Kidney epithelial cell (primary cell): ENCODE data around the gene IQGAP3. TPM values are rescaled to one million over a fixed set of nuclear protein-coding genes. Genes with fewer than 3 reads are reported as not detected.

ENCODE experiments used
- DNase-seq: peaks from one replicate; pipeline ENCODE4 v3.0.0-alpha.2; 2010; ENCODE audit warnings: low read depth
- H3K27me3 ChIP-seq: 2 replicates; pipeline ENCODE4 v1.6.0; 2011; ENCODE audit warnings: low read length; ENCODE audit not compliant: control insufficient read depth, insufficient read depth
- H3K36me3 ChIP-seq: 2 replicates; pipeline ENCODE4 v1.5.1; 2011; ENCODE audit warnings: low read length; ENCODE audit not compliant: control insufficient read depth, insufficient read depth
- H3K4me3 ChIP-seq: 2 replicates; pipeline ENCODE4 v1.5.1; 2011; ENCODE audit warnings: low read depth, mild to moderate bottlenecking, control low read depth, low read length
- CTCF ChIP-seq: IDR thresholded peaks from 2 replicates; pipeline ENCODE4 v1.5.1; 2011; ENCODE audit warnings: mild to moderate bottlenecking, moderate library complexity, low read length, control low read depth, inconsistent platforms; ENCODE audit not compliant: insufficient read depth, poor library complexity, severe bottlenecking
- total RNA-seq: library from RNA; depleted of rRNA; stranded (reverse); fragments of >200 nt; gene quantifications from 2 replicates; pipeline ENCODE4 v1.2.3, GENCODE V29; 2015

IQGAP3 gene
- total RNA-seq, 1 donor from 2014 or later: 8.0 TPM

- H3K4me3 ChIP-seq: no peak within 1 kb of the TSS
- H3K36me3 ChIP-seq: no peaks in the 10 kb centered on the region
- no peak for TF ChIP-seq CTCF
- DNase-seq: no peak
- no peaks in the 10 kb centered on the region for H3K27me3 ChIP-seq
Measured at GRCh38 chr1:156579472-156579871, 7.1 kb upstream of the IQGAP3 start, which contains the start of gene TTC24. Gene TTC24, plus strand, starts transcription at chr1:156579723. Its CDS starts 1,642 bp downstream, at chr1:156581365.

GRCh38 chr1:156578055-156578454 is 5.7 kb upstream of the IQGAP3 start:
- H3K4me3 ChIP-seq: no peak overlapping the region
- peaks cover 2% of the 10 kb centered on the region for H3K27me3 ChIP-seq
- no peaks in the 10 kb centered on the region for H3K36me3 ChIP-seq
- TF ChIP-seq CTCF: no peak
- no peak for DNase-seq

DNA sequence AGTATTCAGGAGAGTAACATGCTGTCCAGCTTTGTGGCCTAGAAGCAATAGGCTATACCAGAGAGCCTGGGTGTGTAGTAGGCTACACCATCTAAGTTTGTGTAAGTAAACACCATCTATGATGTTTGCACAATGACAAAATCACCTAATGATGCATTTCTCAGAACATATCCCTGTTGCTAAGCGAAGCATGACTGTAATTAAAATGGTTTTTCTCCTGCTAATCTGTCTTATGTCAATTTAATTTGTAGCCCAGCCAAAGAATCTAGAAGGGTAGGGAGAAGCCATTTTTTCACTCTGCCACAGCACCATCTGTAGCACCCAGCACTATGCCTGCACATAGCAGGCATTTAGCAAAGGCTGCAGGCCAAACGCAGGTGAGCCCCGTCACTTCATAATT is 5.2 kb upstream of the IQGAP3 start:
- Histone ChIP-seq H3K27me3 (peaks cover 2% of the 10 kb centered on the region), H3K36me3 (no peaks in the 10 kb centered on the region), H3K4me3 (no peak overlapping the region)
- no peak for DNase-seq
- no peak for TF ChIP-seq CTCF

- no peak for DNase-seq
- H3K36me3 ChIP-seq: no peaks in the 10 kb centered on the region
- H3K4me3 ChIP-seq: no peak overlapping the region
- H3K27me3 ChIP-seq: peaks cover 2% of the 10 kb centered on the region
- TF ChIP-seq CTCF: no peak
Measured at GRCh38 chr1:156574039-156574633, 1.8 kb upstream of the IQGAP3 start.

DNA sequence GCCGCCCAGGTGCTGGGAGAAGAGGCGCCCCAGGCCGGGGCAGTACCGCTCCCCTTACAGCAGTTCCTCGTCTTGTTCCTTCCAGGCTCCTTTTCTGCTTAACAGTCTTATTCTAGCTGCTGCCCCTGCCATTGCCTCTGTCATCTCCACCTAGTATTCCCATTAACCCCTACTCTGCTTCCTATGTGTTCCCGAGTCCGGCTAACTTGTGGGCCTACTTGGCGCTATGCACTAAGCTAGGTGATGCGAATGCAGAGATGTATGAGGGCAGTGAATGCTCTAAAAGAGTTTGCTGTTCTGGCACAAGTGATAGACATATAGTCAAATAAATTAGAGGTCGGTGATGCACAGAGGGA is 276 bp upstream of the IQGAP3 start:
- Histone ChIP-seq H3K4me3 (no peak overlapping the region), H3K36me3 (no peaks in the 10 kb centered on the region), H3K27me3 (peaks cover 2% of the 10 kb centered on the region)
- DNase-seq: no peak
- no peak for TF ChIP-seq CTCF

- TF ChIP-seq CTCF: no peak
- peak; percentile 57 for DNase-seq
- Histone ChIP-seq H3K4me3 (peak overlapping the region; percentile 63), H3K27me3 (peaks cover 2% of the 10 kb centered on the region), H3K36me3 (no peaks in the 10 kb centered on the region)
Measured at GRCh38 chr1:156571261-156571852, 1.0 kb downstream of the IQGAP3 start.
